HFFc6 (cell line): ENCODE measurements around the gene FNDC3B. TPM values are rescaled to one million over a fixed set of nuclear protein-coding genes. Genes with fewer than 3 reads are reported as not detected.

Source experiments
- DNase-seq: peaks from one replicate; pipeline ENCODE4 v3.0.0-alpha.2; 2018
- H3K27ac Mint-ChIP-seq: 2 replicates; pipeline ENCODE4 v1.8.0; 2020; ENCODE audit warnings: mild to moderate bottlenecking, mixed read lengths
- H3K27me3 Mint-ChIP-seq: 2 replicates; pipeline ENCODE4 v1.8.0; 2021; ENCODE audit warnings: mild to moderate bottlenecking, moderate library complexity, mixed read lengths; ENCODE audit not compliant: insufficient read depth
- H3K36me3 Mint-ChIP-seq: 2 replicates; pipeline ENCODE4 v1.8.0; 2021; ENCODE audit warnings: low read depth, mixed read lengths
- H3K4me1 Mint-ChIP-seq: 2 replicates; pipeline ENCODE4 v1.8.0; 2020; ENCODE audit warnings: low read depth, mixed read lengths
- H3K4me3 Mint-ChIP-seq: 2 replicates; pipeline ENCODE4 v1.8.0; 2020; ENCODE audit warnings: mild to moderate bottlenecking, moderate library complexity, mixed read lengths
- H3K9me3 Mint-ChIP-seq: 2 replicates; pipeline ENCODE4 v1.8.0; 2020; ENCODE audit warnings: mild to moderate bottlenecking, mixed read lengths
- CTCF ChIP-seq: fragments of 200-600 bp; sonication (generic); IDR thresholded peaks from 2 replicates; pipeline ENCODE4 v1.5.0; 2021; ENCODE audit warnings: antibody characterized with exemption, mild to moderate bottlenecking
- total RNA-seq, 6 experiments: library from RNA; stranded (reverse); fragmentation: NEBNext Ultra II Directional; extraction: Animal tissue kit (Norgen Biotek cat#: 25700); gene quantifications; 2 replicates in 1 of 6; 3 replicates in 5 of 6; pipeline ENCODE4 v1.2.3, GENCODE V29; 2021

The FNDC3B gene
- total RNA-seq, 6 experiments from 2014 or later = 133 to 192 (median 155) TPM

- no peak for TF ChIP-seq CTCF
- H3K4me3 Mint-ChIP-seq = no peak overlapping the region
- no peaks in the 10 kb centered on the region for H3K9me3 Mint-ChIP-seq
- peaks cover 83% of the 10 kb centered on the region for H3K4me1 Mint-ChIP-seq
- H3K27me3 Mint-ChIP-seq = peaks cover 9% of the 10 kb centered on the region
- peaks cover 19% of the 10 kb centered on the region; the same call in 1 of the 2 replicates for H3K36me3 Mint-ChIP-seq
- DNase-seq = no peak
- H3K27ac Mint-ChIP-seq = no peak overlapping the region
Measured at GRCh38 chr3:172157564-172158258, 118.3 kb downstream of the FNDC3B start.

GRCh38 chr3:172158741-172159140 lies 119.4 kb downstream of the FNDC3B start:
- Mint-ChIP-seq H3K36me3 (peaks cover 19% of the 10 kb centered on the region; the same call in 1 of the 2 replicates), H3K27ac (no peak overlapping the region), H3K4me3 (no peak overlapping the region), H3K4me1 (peaks cover 73% of the 10 kb centered on the region), H3K9me3 (no peaks in the 10 kb centered on the region), H3K27me3 (peaks cover 9% of the 10 kb centered on the region)
- no peak for TF ChIP-seq CTCF
- DNase-seq = no peak

- H3K4me1 Mint-ChIP-seq = peaks cover 69% of the 10 kb centered on the region
- H3K36me3 Mint-ChIP-seq = peaks cover 19% of the 10 kb centered on the region; the same call in 1 of the 2 replicates
- TF ChIP-seq CTCF = no peak
- no peak for DNase-seq
- H3K9me3 Mint-ChIP-seq = no peaks in the 10 kb centered on the region
- H3K27me3 Mint-ChIP-seq = peaks cover 9% of the 10 kb centered on the region
- 0 out of 2 replicates have a peak overlapping the region, but pooled peaks have one; percentile 64 for H3K27ac Mint-ChIP-seq
- peak overlapping the region; percentile 27; the same call in 1 of the 2 replicates for H3K4me3 Mint-ChIP-seq
Measured at GRCh38 chr3:172159376-172159775, 120.0 kb downstream of the FNDC3B start.

DNA sequence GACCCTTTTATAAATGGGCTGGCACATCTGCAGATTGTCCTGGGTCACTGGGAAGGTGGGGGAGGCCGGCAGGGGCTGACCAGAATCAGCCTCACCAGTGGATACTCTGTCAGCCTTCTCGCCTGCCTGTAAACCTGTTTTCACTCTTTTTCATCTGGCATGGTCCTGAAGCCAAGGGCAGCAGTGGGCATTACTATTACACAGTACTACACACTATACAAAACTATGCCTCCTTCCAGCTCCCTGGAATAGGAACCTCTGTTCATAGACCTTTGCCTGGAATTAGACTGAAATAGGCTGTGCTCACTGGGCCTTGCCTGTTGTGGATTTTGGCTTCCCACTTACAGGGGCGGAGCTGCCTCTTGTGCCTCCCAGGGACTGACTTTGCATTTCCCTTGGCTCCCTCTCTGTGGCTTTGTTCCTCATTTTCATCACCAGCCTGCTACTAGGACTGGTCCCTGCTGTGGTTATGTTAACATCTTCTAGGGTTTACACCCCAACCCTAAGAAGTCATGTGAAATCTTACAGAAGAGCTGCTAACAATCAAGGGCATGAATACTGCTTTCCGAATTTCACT lies 120.7 kb downstream of the FNDC3B start:
- no peaks in the 10 kb centered on the region for H3K9me3 Mint-ChIP-seq
- TF ChIP-seq CTCF = no peak
- DNase-seq = no peak
- H3K4me1 Mint-ChIP-seq = peaks cover 66% of the 10 kb centered on the region
- H3K27ac Mint-ChIP-seq = peak overlapping the region; percentile 64
- H3K27me3 Mint-ChIP-seq = peaks cover 9% of the 10 kb centered on the region
- peaks cover 14% of the 10 kb centered on the region; the same call in 1 of the 2 replicates for H3K36me3 Mint-ChIP-seq
- no peak overlapping the region for H3K4me3 Mint-ChIP-seq

GRCh38 chr3:172161133-172161789 lies 121.9 kb downstream of the FNDC3B start:
- no peak overlapping the region for H3K27ac Mint-ChIP-seq

More at GRCh38 chr3:172161133-172161789, 121.9 kb downstream of the FNDC3B start:
- H3K9me3 Mint-ChIP-seq = no peaks in the 10 kb centered on the region
- H3K36me3 Mint-ChIP-seq = peaks cover 11% of the 10 kb centered on the region; the same call in 1 of the 2 replicates
- no peak for TF ChIP-seq CTCF
- H3K27me3 Mint-ChIP-seq = peaks cover 9% of the 10 kb centered on the region
- H3K4me3 Mint-ChIP-seq = no peak overlapping the region
- DNase-seq = no peak
- H3K4me1 Mint-ChIP-seq = peaks cover 54% of the 10 kb centered on the region
